Stimulated activated CD8-positive, alpha-beta memory T cell treated with anti-CD3 and anti-CD28 coated beads, Interleukin-2, amount 100 ng/mL, for 1 hour (primary cell): Measurements from ENCODE around the gene OGT.
A peak's percentile ranks its signal among the peaks of the same experiment; 100 is the strongest.
"Not testable (repeated sequence)": the region's sequence is repeated elsewhere in the genome, so short reads cannot be mapped to it uniquely, and the experiment has no call there.

Experiments used
- DNase-seq, 2 donors: peaks; one replicate each; pipeline ENCODE4 v3.0.0-alpha.2; 2020; ENCODE audit warnings: low read depth in 2 of 2

Gene OGT

GRCh38 chrX:71586929-71587328, 54.0 kb downstream of the OGT start:
- DNase-seq: no peak

GRCh38 chrX:71593210-71593609, 60.3 kb downstream of the OGT start:
- not testable (repeated sequence) for DNase-seq

- DNase-seq: no peak
These were observed 67.1 kb downstream of the OGT start for GRCh38 chrX:71599965-71600364.

- DNase-seq: no peak
These were observed 70.7 kb downstream of the OGT start for GRCh38 chrX:71603618-71604017.

DNA sequence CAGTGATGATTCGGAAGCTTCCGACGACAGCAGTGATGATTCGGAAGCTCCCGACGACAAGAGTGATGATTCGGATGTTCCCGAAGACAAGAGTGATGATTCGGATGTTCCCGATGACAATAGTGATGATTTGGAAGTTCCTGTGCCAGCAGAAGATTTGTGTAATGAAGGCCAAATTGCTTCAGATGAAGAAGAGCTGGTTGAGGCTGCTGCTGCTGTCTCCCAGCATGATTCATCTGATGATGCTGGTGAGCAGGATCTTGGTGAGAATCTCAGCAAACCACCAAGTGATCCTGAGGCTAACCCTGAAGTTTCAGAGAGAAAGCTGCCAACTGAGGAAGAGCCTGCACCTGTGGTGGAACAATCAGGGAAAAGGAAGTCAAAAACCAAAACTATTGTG, 71.2 kb downstream of the OGT start:
- no peak for DNase-seq

DNA sequence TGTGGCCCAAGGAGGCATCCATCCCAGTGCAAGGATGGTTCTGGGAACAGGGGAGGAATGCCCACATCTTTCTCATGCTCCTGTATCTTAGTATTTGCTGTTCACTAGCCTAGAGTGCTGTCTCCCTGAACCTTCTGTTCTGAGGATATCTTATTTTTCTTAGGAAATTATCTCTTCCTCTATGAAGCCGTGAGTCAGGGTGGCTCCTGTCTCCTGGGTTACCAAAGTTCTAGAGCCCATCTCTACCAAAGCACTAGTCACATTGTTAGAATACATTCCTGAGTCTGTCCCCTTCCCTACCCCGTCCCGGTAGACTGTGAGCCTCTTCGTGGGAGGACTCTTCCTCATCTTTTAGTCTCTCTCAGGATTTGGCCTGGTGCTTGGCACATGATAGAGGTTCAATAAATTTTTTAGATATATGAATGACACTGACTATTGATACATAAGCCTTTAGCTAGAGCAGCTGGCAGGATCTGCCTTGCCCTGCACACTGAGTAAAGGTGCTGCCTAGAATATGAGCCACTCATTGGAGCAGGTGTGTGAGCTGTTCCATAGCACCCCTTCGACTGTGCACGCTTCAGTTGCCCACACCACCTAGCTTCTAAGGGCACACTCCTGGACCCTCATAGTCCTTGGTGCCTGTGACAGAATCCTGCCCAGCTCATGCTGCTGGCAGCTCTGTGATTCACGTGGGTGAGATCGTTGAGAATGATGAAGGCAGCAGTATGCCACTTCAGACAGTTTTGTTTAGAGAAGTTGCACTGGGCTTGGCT, 72.1 kb downstream of the OGT start:
- DNase-seq: no peak

- no peak for DNase-seq
These were observed 73.8 kb downstream of the OGT start for GRCh38 chrX:71606536-71607216.

DNA sequence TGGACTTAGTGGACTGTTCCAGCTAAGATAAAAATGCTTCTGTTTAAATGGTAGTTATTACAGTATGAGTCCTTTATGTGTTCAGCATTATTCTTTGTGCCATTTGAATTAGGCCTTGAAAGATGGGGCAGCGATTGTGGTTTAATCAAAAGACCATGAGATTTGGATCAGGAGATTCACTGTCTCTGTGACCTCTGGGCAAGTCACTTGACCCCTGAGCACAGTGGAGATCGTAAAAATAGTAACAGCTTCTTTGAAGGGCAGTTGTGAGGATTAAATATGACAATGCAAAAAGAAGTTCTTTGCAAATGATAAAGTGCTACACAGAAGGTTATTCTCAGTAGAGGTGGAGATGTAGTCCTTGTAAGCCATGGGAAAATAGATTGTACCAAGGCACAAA, 74.6 kb downstream of the OGT start:
- no peak for DNase-seq

DNA sequence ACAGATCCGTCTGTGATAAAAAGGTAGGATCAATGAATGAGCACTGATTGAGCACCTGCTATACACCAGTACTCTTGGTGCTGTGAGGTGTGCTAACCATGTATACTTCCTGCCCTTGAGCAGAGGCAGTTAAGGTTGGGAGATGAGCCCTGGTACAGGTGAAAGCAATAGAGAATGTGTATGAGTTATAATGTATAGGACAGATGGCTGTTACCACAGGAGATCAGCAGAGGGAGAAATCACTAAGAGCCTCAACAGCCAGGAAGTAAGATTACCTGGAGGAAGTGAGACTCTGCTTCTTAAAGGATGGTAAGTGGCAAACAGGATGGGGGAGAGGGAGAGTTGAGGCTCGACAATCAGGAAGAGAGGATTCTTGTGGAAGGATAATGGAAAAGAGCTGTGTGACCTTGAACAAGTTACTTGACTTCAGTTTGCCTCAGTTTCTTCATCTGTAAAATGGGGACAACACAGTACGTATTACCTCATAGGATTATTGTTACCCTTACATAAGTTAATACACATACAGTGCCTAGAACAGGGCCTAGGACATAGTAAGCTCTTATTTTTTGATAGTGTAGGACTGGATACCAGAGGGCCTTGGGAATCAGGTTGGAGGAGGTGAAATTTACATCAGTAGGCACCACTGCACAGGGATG, 76.3 kb downstream of the OGT start:
- DNase-seq: no peak

DNA sequence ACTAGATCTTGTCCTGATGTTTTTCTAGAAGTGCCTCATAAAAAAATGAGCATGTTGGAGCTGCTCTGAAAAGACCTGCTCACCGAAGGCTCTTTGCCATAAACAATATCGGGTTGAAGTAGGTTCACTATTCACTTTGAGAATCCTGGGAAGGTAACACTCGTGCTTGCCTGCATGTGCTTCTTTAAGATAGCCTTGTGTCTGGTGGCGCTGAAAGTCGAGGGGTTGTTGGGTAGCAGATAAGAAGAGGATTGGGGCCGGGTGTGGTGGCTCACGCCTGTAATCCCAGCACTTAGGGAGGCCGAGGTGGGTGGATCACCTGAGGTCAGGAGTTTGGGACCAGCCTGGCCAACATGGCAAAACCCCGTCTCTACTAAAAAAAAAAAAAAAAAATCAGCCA, 78.8 kb downstream of the OGT start:
- not testable (repeated sequence) for DNase-seq

- DNase-seq: no peak
These were observed 79.4 kb downstream of the OGT start for GRCh38 chrX:71612256-71612655.

DNA sequence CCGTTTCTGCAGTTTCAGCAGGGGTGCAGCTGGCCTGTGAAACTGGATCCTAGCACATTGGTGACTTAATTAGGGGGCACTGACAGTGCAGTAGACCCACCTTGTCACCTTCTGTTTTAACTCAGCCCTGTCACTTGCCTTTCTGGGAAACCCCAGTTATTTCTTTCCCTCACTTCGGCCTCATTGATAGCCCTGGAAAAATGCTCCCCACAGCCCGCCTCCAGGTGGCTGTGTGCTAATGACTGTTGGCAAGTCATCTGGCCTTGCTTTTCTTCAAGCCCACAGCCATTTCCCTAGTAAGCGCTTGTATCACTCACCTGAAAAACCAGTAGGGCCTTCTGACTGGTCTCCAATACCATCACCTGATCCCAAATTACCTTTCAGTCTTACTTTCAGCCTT, 82.2 kb downstream of the OGT start:
- DNase-seq: no peak

DNA sequence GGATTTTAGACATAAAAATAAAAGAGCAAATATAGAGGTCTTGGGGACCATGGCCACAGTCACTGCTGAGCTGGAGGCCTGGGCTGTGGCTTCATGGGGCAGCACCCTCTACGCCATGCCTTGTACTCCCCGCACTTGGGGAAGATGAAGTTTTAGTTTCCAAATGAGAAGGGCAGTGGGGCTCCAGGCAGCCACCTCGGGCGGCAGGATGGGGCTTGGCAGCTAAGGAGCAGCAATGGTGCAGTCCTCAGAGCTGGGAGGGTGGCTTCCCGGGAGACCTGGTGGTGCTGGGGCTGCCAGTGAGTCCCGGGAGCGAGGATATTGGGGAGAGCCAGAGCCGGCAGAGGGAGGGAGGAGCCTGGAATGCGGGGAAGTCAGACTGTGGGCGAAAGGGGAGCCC, 83.0 kb downstream of the OGT start:
- DNase-seq: no peak

GRCh38 chrX:71616672-71617529, 84.0 kb downstream of the OGT start:
- DNase-seq: no peak

DNA sequence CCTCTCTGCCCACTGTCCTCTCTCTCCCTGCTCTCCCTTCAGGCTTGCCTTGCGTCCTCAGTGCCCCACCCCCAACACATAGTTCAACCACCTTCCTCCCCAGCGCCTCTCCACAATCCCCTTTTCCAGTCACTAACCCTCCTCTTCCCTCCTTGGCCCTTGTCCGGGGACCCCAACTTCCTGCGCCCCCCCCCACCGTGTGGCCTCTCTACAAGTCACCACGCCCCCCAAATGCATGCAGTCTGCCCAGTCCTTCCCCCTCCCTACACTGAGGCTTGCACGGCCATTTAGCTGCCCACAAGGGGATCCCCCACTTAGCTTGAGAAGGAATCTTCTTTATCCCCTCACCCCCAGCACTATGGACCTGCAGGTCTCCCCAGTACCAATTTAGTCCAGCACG, 84.8 kb downstream of the OGT start:
- DNase-seq: no peak

- DNase-seq: peak; percentile 35 to 48
These were observed 85.4 kb downstream of the OGT start, which contains the start of gene CXCR3 for GRCh38 chrX:71618303-71618721. Gene CXCR3, minus strand, starts transcription at chrX:71618511. Its CDS starts 62 bp downstream, at chrX:71618449.

- DNase-seq: no peak
These were observed 85.9 kb downstream of the OGT start for GRCh38 chrX:71618787-71619186.

GRCh38 chrX:71619193-71619592, 86.3 kb downstream of the OGT start:
- DNase-seq: no peak

- DNase-seq: no peak
These were observed 87.1 kb downstream of the OGT start for GRCh38 chrX:71619986-71620385.

GRCh38 chrX:71621603-71622002, 88.7 kb downstream of the OGT start:
- no peak for DNase-seq

DNA sequence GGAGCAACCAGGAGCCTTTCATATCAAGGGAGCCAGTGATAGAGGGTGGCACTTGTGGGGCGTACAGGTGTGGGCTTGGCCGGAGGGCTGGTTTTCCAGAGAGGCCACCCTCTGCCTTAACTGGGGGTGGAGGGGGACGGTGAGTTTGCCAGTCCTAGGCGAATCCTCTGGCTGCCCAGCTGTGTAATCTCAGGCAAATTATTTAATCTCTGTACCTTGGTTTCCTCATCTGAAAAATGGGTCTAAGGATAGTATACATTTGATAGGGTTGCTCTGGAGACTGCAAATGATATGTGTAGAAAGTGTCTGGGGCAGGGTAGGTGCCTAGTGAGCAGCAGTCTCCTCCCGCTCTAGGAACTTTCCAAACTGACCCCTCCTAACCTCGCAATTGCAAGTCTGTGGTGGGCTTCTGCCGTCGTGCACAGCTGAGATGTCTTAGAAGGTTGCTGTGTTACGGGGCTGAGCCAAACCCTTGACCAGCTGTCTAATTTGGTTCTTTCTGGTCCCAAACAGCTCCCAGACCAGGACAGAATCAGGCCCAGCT, 89.2 kb downstream of the OGT start:
- DNase-seq: no peak
